GM21390 (cell line): ENCODE data around the gene CIBAR2.

Experiments
- ATAC-seq: cut with Tn5 transposase; IDR thresholded peaks from one replicate; pipeline ENCODE4 v1.9.1; 2021; ENCODE audit not compliant: unreplicated experiment

CIBAR2 gene

DNA sequence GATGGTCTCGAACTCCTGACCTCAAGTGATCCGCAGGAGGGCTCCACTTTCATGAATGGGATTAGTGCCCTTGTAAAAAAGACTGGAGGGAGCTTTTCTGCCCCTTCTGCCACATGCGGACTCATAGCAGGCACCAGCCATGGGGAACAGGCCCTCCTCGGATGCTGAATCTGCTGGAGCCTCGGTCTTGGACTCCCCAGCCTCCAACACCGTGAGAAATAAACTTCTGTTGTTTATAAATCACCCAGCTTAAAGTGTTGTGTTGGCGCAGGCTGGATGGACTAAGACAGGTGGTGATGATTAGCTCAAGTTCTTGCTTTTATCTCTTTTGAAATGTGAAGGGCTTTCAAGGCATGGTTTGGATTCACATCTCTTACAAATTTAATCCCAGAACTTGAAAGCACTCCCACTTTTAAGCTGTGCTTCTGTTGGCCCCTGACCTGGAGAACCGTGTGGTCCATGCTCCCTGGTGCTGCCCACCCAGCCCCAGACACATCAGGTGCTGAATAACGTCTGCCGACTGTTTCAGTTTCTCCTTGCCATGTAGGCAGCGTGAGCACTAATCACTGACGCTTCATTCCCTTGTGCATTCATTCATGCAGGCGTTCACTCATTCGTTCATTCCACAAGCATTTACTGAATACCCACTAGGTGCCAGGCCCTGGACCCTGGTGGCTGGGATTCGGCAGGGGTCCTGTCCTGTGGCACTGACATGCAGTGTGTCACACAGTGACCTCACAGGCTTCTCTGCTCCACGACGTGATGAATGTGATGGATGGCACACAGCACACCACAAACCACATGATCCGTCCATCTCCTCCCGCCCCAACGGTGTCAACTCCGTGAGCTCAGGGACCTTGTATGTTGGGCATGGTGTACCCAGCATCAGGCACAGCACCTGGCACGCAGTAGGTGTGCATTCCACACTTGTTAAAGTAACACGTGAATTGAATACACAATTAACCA lies 8.9 kb downstream of the CIBAR2 start:
- ATAC-seq: no peak

DNA sequence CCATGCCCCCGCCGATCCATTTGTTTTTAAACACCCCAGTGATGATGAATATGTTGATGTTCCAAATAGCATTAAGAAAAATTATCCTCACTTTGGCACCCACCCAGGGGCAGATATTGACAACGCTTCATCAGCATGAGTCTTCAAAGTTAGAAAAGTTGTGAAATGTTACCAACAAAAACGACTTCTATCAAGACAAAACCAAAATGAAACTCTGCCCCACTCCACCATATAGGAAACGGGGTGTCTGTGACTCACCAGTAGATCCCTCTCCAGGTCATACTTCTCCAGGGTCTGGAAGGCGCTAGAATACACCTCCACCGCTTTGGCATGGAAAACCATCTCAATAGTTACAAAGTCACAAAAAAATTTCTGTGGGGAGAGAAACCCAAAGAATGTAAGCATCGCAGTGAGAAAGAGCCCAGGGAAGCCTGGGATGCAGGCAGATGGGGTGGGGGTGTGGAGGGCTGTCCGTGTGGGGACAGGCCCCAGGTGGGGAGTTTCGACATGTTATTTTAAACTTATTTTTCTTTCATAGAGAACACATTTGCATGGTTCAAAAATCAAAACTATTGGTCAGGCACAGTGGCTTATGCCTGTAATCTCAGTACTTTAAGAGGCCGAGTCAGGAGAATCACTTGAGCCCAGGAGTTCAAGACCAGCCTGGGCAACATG lies 10.2 kb downstream of the CIBAR2 start:
- no peak for ATAC-seq

DNA sequence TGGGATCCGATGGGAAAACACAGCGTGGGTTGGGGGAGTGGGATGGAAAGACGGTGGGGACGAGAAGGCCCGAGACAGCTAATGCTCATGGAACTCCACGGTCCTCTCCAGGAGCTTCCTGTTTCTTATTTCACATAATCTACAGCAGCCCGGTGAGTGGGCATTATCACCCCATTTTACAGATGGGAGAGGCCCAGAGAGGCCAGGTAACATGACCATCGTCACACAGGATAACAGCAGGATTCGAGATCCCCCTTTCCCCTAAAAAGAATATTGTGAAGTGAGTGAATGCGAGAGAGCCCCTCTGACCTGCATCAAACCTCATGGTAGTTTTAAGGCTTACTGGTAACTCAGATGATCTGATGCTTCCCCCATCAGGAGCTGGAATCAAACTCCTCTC lies 12.0 kb downstream of the CIBAR2 start:
- no peak for ATAC-seq

DNA sequence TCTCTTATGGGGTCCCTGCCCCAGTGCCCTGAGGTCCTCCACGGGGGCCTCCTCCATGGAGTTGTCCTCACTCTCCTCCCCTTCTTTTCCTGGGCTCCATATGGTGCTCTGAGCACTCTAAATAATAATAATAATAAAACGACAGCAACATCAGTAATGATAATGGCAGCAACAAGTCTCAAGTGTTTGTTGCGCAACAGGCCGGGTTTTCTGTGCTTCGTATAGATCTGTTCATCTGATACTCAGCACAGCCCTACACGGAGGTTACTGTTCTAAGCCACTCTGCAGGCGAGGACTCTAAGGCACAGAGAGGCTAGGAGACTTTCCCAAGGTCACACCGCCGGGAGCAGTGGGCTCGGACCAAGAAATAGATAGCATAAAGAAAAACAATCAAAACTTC lies 13.7 kb downstream of the CIBAR2 start:
- no peak for ATAC-seq

DNA sequence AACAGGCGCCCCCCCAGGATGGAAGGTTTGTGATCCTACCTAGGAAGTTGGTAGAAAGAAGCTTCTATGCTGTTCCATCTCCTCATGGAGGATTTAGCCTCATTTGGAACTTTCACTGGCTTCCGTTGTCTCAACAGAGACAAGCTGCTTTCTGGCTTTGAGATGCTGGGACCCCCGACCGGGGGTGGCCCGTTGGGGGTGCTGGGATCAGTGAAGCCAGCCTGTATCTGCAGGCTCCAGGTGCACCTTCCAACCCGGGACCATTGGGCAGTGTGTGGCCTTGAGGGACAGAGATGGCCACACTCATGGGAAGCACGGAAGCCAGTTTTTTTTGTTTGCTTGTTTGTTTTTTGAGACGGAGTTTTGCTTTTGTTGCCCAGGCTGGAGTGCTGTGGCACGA lies 15.4 kb downstream of the CIBAR2 start:
- ATAC-seq: no peak

DNA sequence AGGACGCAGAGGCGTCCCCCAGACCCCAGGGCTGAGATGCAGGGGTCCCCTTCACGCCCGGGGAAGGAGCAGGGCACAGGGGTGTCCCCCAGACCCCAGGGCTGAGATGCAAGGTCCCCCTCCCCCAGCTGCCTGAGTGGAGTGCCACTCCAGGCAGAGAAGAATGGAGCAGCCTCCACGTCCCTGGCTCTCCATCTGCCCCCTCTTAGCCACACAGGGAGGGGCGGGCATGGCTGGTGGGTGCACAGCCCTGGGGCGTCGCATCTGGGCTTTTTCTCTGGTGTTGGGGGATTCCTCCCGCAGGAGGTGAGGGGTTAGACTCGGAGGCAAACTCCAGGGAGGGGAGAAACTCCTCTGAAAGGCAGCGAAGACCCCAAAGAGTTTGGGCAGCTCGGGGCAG lies 17.5 kb downstream of the CIBAR2 start:
- no peak for ATAC-seq

DNA sequence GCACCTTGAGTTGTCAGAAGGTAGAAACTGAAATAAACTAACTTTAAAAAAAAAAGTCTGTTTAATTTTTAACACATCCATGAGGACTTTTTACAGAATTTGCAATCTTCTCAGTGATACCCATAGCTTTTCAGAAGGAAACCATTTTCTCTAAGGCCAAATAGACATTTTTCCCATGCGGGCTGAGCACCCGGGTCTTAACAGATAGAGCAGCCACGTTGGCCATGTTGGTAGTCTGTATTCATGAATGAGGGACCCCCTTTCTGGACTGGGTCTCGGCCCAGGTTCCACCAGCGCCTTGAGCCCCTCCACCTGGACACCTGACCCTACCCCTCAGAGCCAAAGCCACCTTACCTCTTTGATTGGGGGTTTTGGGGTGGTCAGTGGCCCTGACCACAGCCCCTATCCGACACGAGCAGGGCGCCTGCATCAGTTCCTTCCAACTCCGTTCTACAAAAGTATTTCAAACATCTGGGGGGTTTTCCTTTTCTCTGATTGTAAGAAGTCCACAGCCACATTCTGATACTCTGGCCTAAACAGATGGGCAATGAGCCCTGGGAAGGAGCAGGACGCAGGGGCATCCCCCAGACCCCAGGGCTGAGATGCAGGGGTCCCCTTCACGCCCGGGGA lies 18.0 kb downstream of the CIBAR2 start:
- no peak for ATAC-seq

DNA sequence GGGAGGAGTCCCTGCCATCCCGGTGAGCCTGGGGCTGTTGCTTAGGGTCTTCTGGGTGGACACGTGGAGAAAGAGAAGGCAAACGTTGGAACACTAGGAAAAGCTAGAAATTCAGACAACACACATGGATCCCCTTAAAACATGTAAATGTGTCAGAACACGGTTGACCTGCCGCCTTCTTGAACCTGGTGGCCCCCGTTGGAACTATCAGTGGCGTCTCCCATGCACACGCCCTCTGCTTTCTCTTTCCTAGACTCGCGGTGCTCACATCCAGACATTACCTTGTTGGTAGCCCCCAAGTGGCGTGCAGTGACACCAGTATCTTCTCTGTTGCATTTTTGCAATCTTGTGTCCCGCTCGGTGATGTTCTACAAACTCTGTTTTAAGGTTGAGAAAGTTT lies 18.6 kb downstream of the CIBAR2 start:
- ATAC-seq: no peak

DNA sequence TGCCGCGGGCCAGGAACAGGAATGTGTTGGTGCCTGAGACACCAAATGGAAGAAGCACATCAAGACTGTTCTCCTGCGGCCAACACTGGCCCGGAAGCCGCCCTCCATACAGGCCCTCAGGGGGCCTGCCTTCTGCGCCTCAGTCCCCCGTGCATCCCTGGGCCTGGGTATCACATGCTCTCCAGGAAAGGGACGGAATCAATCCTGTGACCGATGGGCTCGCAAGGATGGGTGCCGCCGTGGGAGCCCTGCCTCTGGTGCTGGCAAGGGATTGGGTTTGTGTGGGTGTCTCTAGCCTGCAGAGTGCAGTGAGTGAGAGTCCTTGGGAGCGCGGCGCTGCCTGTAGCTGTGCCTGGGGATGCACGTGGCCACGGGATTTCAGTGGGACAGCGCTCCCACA lies 19.4 kb downstream of the CIBAR2 start:
- no peak for ATAC-seq

DNA sequence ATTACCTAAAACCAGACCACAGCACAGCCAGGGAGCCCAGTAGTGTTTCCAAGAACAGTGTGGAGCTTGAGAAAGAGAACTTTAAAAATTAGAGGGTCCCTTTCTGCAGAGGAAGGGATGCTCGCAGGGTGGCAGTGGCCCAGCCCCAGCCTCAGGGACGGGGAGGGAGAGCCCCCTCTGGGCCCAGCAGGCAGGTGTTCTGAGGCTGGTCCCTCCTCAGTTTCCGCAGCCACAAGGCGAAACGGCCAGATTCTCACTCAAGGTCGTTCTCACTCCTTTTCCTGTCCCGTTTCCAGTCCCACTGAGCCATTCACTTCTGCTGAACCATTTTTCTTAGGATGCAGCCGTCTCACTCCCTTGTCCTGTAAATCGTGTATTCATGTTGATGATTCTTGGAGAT lies 20.0 kb downstream of the CIBAR2 start:
- ATAC-seq: no peak

DNA sequence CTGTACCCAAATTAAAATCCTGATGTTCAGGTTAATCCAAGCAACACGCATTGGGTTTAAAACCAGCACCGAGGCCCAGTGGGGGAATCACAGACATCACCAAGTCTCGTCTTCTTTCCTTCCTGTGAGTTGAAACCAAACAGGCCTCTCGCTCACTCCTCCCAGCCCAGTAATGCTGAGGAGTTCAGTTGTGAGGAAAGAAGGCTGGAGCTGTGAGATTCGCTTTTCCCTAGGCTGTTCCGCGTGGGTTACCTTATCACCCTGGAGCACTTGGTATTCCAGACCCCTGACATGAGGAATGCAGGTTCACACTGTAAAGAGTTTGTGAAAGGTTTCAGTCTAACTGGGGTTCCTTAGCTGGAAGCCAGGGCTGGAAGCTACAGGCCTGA lies 20.8 kb downstream of the CIBAR2 start:
- ATAC-seq: no peak

DNA sequence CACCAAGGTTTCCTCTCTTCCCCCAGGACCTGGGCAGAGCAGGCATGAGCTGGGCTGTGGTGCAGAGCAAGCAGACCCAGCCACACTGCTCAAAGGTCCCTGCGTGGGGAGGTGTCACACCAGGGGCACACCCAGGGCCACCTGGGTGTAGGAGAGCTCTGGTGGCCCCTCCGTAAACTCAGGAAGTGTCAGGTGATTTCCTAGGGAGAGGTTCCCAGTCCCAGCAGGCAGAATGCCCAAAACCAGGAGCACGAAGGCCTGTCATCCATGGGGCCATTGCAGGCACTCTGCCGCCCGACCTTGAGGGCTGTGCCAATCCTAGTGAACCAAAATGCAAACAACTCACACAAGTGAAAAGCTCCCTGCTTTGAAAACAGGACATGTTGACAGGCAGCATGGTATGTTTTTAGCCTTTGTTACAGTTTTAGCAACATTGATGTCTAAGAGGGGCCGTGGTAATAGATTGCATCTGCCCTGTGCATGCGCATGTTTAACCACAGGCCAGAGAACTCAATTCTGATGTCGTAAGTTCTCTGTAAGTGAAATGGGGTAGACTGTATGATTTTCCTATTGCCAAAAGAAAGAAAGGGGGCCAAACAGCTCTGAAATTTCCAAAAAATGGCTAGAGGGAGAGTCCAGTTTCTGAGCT lies 21.3 kb downstream of the CIBAR2 start:
- ATAC-seq: no peak

DNA sequence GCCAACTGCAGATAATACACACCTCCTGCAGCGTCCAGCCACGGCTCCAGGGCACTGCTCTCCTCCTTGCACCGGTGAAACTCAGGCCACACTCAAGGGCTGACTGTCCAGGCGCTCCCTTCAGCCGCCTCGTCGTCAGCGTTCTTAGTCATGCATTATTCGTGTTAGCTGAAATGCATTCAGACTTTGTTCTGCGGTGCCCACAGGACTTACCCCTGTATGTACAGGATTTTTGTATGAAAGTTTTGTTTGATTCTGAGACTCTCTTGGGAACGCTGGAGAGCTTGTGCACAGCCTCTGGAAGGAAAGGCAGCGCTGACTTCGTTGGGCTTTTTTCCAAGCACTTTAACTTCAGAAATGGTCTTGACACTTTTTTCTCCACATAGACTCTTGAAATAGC lies 22.1 kb downstream of the CIBAR2 start:
- ATAC-seq: no peak

DNA sequence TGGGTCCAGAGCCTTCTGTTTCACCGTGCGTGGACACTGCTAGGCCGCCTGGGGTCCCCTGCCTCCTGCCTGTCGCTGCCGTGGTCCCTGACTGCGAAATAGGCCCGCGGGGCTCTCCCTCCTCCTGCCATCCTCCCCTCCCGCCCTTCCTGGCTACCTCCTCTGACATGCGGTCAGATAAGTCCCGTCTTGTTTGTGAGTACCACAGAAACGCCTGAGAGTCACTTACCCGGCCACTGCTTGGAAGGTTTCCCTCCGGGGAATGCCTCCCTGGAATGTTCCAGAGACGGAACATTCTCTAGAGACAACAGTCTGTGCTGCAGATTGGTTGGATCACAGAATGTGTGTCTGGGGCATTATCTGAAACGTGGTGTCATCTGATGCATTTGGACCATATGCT lies 22.7 kb downstream of the CIBAR2 start:
- ATAC-seq: no peak

DNA sequence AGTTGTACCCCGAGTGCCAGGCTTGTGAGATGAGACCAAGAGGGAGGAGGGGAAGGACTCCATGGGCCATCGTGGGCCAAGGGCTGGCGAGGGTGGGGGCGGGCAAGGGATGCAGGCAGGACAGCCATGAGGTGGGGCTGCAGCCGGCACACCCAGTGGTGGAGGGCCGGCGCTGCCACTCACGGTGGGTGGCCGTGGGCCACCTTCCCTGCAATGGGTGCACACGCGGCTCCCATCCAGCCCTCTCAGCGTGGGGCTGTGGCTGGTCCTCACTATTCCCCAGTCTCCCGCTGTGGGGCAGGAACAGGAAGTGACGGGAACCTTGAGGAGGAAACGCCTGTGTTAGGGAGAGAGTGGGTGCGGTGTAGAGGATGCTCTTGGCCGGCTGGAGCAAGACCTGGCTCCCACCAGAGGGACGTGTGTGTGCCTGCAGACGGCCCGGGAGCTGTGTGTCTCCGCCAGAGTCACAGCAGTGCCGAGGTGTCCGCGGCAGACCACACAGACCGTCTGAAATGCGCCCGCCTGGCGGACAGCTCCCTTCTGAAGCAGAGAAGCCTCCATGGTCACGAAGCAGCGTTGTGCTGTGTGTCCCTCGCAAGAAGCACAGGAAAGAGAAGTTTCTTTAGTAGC lies 23.6 kb downstream of the CIBAR2 start:
- ATAC-seq: no peak

DNA sequence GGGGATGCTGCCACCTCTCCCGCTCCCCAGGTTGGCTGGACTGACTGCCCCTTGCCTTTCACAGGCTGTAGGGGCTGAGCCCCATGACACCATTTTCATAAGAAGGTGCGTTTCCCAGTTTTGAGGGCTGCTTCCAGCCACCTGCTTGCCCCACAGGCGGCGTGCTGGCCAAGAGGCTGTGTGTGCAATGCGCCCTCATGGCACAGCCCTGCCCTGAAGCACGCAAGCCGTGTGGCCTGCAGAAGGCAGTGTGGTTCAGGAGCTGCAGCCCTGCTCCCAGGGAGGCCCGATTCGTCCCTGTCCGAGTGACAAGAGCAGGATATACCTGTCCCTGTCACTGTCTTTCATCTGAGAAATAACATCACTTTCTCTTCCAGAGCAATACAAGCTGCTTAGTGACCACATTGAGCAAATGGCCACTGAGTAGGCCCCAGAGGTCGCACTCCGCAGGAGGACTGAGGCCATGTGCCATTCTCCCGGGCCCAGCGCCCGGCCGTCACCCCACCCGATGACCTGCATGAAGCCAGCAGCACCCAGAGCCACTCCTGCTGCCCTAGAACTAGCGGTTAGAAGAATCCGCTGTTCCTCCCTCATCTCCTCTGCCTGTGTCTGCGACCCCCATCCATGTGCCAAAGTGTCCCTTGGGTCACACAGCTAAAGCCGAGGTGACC lies 24.2 kb downstream of the CIBAR2 start:
- ATAC-seq: no peak

DNA sequence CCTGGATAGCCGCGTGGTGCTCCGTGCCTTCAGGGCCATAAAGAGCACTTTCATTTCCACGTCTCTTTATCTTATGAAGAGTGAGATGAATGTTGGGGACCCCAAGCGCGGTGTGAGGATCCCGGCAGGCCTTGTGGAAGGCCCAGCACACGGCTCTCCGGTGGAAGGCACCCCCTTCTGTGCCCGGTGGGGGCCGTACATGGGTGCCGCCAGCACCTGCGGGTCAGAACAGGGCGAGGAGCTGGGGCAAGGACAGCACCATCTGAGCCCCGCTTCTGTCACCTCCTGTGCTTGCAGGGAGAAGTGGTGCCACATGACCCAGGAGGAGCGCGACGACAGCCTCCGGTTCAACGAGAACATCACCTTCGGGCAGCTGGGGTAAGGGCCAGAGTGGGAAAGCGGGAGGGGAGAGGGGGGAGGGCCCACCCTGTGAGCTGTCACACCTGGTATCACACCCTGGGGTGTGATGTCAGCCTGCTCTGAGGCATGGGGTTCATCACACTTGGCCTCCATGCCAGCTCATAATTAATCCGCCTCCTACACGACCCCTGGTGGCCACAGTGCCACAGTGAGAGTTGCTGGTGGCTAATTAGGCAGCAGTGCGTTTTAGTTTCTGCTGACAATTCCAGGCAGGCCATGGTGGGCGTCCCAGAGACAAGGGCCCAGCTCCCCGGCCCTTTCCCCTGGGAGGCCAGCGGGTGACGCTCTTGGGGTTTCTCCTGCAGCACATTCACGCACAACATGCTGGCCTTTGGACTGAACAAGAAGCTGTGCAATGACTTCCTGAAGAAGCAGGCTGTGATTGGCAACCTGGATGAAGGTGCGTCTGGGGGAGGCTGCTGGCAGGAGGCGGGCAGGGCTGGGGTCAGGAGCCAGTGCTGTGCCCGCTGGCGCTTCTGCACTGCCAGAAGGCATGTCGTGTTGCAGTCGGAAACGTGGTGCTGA lies 25.7 kb downstream of the CIBAR2 start:
- ATAC-seq: peak; percentile 57

DNA sequence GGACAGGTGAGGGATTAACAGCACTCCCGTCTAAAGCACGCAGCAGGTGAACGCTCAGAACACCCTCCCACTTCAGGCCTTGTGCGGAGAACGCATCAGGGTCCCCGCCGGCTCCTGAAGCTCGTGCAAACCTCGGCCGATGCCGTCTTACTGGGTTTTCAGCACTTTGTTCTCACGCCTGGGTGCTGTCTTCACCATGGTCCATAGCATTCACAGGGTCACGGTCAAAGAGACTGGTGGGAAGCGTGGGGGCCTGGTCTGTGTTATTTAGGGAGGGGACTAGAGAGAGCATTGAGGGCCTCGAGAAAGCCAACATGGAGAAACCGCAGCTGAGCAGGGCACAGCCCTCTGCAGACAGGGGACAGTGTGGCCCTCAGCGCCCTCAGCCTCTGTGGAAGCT lies 26.6 kb downstream of the CIBAR2 start:
- ATAC-seq: no peak

DNA sequence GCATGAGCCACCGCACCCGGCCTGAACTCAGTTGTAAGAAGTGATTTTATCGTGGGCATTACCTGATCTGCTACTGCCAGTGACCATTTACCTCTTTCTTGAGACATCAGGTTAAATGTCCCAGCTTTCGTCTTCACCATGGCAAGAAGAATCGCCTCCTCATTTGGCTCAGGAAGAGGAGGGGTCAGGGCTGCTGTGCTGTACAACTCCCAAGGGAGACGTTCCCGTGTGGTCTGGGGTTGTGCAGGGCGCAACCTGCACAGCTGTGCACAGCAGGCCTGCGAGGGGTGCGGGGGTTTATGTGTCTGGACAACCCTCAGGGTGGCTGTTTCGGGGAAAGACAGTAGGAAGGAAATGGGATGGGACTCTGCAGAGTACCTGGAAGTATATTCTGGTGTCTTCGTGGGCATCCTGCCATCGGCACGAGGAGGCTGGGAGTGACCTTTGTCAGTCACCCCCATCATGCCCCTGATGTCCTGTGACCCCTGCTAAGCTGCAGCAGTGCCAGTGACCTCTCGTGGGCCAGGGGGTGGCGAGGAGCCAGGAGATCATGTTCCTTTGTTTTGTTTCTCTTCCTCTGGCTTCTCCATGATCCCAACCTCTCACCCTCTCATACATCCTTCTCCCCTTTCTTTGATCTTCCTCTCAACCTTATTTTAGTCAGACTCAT lies 27.3 kb downstream of the CIBAR2 start:
- no peak for ATAC-seq
